HEK293 (cell line): Measurements from ENCODE around the gene CAMK2B.

Experiments
- CTCF ChIP-seq: fragments of 450-650 bp; formaldehyde crosslinking; IDR thresholded peaks from 2 replicates; pipeline ENCODE4 v1.5.1; 2016; ENCODE audit warnings: missing biosample characterization, missing genetic modification characterization
- ZNF10 ChIP-seq: fragments of 450-650 bp; formaldehyde crosslinking; IDR thresholded peaks from 2 replicates; pipeline ENCODE4 v1.5.1; 2017; ENCODE audit warnings: missing biosample characterization, missing genetic modification characterization
- ZNF398 ChIP-seq: fragments of 450-650 bp; formaldehyde crosslinking; IDR thresholded peaks from 2 replicates; pipeline ENCODE4 v1.5.1; 2017; ENCODE audit warnings: missing biosample characterization, missing genetic modification characterization

GRCh38 chr7:44366986-44367385, 41.6 kb upstream of the CAMK2B start:
- TF ChIP-seq CTCF (tag by site-specific recombination) = no peak
- no peak for TF ChIP-seq ZNF10
- no peak for TF ChIP-seq ZNF398
